GM19035 (cell line): Measurements from ENCODE around the gene HIPK2.
A peak's percentile ranks its signal among the peaks of the same experiment; 100 is the strongest.

ENCODE experiments used
- ATAC-seq: cut with Tn5 transposase; IDR thresholded peaks from one replicate; pipeline ENCODE4 v1.9.1; 2021; ENCODE audit not compliant: unreplicated experiment

HIPK2 gene

DNA sequence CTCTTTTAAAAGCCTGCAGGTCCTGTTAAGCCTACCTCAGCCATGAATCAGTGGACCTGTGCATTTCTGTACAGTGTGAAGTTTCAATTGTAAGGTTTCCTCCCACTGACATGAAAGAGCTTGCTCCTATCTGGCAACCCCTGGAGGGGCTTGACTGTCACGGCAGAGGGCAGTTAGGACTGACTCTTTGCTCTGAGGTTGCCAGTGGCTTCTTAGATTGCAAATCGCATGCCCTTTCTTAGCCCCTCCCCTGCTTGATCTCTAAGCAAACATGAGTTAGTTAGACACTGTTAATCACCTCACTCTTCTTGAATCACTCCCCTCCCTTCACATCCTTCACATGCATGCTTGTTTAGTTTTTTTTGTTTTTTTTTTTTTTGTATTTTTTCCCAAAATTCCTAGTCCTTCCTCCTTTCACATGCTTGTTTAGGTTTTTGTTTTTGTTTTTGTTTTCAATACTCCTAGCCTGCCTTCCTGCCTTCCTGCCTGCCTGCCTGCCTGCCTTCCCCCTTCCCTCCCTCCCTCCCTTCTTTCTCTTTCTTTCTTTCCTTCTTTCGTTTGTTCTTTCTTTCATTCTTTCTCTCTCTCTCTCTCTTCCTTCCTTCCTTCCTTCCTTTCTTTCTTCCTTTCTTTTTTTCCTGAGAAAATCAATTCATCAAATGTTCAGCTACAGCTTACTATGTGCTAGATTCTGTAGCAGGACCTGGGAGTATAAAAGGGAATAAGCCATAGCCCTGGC, 6.0 kb upstream of the HIPK2 start:
- ATAC-seq = no peak

DNA sequence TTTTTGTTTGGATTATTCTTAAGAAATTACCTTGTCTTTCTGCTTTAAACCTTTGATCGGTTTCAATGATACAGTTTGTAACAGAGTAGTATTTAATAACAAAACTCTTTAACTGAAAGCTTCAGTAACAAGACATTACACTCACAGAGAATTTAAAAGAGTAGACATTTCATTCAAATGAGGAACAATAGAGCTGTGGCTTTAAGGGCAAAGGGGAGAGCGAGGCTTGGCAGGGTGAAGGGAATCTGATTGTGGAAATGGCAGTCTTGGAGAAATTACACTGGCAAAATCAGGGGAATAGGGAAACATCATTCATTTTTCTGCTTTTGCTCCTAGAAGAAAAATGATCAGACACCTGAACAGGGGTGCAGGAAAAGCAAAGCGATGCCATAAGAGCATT, 5.1 kb upstream of the HIPK2 start:
- no peak for ATAC-seq

GRCh38 chr7:139777133-139777891, 486 bp downstream of the HIPK2 start:
- peak; percentile 7 for ATAC-seq

DNA sequence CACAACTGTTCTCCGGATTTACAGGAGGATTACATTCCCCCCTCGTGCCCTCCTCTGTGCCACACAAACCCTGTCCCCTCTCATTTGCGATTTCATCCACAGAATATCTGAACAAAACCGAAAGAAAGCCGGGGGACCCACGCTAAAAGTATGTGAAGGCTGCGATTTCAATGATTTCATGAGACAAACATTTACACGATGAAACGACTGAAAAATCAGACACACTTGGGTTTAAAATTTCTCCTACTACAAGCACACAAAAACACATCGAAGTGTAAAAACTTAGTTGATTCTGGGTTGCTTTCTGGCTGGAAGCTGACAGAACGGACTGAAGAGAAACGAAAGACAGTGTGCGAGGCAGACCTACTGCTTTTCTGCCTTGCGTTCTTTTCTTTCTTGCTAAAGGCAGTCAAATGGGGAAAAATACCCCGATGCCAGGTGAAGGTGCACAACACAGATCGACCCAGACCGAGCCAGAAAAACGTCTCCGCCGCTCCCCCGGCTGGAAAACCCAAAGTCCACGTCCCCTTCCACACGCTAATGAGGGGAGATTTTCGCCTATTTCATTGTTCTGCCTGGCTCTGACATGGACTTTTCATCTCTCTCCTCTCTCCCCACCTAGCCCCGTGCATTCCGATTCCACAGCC, 1.2 kb downstream of the HIPK2 start:
- no peak for ATAC-seq

DNA sequence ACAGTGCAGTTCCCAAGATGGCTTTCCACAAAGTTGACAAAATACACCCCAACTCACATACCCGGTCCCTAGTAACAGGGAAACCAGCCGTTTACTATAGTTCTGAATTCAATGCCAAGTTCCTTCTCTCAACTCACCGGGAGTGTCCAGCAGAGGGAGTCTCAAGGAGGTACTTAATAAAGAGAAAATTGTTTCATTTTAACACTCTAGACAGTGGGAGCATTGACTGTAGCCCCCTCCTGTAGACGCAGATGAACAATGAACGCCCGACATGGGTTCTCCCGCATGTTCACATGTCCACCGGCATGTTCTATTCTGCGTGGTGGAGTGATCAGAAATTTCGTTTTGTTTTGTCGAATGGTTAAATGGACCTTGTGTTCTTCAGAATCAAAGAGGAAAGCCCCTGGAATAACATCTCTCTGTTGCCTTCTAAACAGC, 1.9 kb downstream of the HIPK2 start:
- no peak for ATAC-seq

DNA sequence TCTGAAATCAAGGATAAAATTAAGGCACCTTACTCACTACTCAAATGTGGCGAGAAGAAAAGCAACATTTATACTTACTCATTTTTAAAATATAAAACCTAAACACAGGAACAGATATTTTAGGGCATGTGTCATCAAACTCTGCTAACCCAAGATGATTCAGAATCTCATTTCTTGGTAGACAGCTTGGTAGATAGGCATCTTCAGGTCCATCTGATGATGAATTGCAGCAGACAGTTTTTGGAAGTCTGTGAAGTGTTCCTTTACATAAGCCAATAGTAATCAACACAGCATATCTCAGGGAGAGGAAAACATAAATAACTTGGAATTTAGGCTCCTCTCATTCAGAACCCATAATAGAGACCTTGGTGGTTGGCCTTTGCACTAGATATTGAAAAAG, 3.4 kb downstream of the HIPK2 start:
- ATAC-seq = no peak

DNA sequence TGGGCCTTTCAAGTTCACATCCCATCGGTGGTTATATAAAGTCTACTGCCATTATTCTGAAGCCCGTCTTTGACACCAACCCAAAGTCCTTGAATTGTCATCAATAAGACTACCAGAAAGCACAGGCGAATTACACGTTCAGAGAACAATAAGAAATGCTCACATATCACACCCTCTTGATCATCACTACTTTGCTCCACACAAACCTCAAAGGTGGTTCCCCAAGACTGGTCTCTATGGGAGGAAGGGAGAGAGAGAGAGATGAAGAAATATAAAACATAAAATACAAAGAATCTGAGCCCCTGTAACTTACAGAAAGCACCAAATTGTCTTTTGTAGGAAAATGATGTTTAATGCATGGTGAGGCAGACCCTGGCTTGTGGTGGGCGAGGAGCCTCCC, 4.4 kb downstream of the HIPK2 start:
- ATAC-seq = no peak

DNA sequence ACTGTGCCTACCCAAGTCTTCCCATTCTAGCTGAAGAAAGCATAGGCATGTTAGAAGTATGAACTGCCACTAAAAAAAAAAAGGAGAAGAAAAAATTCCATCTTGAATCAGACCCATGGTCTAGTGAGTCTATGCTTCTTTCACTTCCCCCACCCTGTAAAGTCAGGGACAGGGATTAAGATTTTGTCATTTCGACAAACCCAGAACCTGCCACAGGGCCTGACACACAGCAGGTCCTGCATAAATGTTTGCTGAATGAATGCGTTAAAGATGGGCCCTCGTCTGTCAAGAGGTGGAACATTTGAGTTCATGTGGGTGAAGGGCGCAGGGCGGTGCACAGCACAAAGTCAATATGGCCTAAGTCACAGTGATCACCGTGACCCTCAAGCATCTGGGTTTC, 4.9 kb downstream of the HIPK2 start:
- ATAC-seq = no peak

DNA sequence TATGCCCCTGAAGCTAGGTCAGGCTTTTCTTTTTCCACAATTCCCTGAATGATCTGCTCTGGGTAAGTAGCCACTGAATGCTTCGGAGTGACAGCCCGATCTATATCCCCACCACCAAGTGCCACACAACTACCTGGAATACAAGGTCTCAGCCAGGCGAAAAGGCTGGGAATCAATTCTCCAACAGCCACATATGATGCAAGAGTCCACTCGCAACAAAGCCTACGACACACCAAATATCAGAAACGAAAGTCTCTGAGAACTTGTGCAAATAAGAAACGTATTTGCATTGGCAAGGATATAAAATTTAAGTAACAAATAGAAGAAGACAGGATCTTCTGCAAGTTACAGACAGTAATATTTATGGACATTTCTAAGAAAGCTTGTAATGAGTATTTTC, 5.7 kb downstream of the HIPK2 start:
- no peak for ATAC-seq

GRCh38 chr7:139771001-139771956, 6.5 kb downstream of the HIPK2 start:
- no peak for ATAC-seq

DNA sequence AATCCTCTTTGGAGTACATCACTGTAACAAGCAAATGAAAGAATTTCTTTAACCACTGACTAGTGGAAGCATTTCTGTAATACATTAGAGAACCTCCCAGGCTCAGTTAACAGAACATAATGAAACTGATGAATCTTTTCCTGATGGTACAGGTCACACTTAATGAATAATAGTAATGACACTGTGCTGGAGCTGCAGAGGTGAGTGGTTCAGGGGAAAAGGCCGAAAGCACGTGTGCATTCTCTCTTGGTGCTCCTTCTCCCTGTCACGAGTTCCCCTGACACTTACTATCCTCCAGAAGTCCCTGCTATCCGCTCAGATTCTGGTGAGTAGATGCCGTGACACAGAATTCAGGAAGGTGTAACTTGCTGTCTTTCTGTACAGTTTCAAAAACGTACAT, 8.0 kb downstream of the HIPK2 start:
- ATAC-seq = no peak

DNA sequence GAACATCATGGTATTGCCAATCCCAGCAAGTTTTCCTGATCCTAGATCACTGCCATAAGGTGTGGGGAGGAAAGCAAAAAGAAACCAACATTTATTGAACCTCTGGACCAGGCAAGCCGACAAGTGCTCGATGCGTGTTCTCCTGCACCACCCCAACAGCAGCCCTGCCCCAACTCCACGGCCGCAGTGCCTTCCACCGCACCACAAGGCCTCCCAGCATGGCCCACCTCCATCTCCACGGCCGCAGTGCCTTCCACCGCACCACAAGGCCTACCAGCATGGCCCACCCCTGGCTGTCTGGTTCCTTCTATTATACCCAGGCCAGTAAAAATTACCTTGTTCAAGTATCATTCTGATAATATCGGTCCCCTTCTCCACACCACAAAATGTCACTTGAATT, 8.7 kb downstream of the HIPK2 start:
- no peak for ATAC-seq

DNA sequence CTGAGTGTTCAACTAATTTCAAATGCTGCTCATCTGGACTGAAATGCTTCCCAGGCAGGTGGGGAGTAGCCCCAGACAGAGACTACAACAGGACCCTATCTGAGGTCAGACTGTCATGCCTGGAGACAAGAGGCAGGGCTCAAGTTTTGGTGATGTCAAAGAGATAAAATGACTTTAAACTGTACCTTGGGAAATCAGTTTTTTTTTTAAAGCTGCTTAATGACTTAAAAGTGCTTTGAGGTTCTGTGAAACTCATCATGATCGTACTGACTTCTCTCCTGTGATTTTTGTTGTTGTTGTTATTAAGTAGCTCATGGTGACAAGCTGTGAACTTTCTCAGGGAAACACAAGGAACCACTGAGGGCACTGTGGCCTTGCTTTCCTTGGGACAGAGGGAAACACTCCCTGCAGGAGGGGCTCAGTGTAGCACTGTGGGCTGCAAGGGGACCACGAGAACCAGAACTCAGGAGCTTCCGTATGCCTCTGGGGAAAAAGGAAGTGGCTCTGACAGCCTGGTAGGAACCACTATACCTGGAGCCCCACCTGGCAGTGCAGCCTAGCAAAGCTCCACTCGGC, 9.5 kb downstream of the HIPK2 start:
- ATAC-seq = no peak

GRCh38 chr7:139767561-139767982, 10.2 kb downstream of the HIPK2 start:
- peak; percentile 80 for ATAC-seq

DNA sequence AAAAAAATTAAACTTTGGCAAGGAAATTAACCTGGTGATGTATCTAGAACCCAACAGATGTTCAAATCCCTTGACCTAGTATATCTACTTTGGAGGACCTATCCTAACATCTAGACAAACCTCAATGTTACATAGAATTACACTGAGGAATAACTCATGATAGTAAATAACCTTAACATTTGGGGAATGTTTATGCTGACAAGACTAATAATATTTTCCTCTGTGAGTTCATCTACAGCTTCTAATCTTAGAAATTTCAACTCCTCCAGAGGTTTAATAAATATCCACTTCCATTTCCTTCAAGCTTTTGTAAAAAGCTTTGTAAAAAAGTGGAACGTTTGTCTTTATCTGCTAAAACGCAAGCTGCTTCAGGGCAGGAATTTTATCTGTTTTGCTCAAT, 12.7 kb downstream of the HIPK2 start:
- ATAC-seq = no peak

- no peak for ATAC-seq
Measured at GRCh38 chr7:139763330-139763729, 14.5 kb downstream of the HIPK2 start.

- no peak for ATAC-seq
Measured at GRCh38 chr7:139762886-139763285, 14.9 kb downstream of the HIPK2 start.

DNA sequence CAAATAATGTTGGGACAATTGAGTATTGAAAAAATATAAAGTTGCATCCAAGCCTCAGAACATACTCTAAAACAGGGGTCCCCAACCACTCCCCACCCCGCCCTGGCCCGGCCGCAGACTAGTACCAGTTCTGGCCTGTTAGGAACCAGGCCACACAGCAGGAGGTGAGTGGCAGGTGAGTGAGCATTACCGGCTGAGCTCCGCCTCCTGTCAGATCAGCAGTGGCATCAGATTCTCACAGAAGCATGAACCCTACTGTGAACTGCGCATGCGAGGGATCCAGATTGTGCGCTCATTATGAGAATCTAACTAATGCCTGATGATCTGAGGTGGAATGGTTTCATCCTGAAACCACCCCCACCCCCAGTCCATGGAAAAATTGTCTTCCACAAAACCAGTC, 19.4 kb downstream of the HIPK2 start:
- ATAC-seq = no peak

DNA sequence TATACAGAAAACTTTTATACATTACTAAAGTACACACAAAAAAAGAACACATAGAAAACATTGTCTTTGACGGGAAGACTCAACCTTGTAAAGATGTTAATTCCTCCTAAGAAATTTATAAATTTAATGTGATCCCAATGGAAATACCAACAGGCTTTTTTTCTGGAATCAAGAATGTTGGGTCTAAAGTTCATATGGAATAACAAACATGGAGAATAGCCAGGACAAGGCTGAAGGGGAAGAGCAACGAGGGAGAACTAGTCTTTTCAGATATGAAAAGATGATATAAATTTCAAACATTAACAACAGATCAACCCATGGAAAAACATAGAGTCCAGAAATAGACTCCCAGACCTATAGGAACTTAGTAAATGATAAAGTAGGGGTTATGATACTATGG, 19.8 kb downstream of the HIPK2 start:
- ATAC-seq = no peak

- no peak for ATAC-seq
Measured at GRCh38 chr7:139753693-139754111, 24.1 kb downstream of the HIPK2 start.
